Endothelial cell of umbilical vein (primary cell): Measurements from ENCODE around the gene VAV3. TPM values are rescaled to one million over a fixed set of nuclear protein-coding genes. Genes with fewer than 3 reads are reported as not detected.

Experiments used
- BruUV-seq: library from RNA; stranded (reverse); fragments of 400-500 nt; replicated peaks from 2 replicates; lab custom pipeline; 2021; lab: Mats Ljungman, UMichigan
- CTCF ChIA-PET: fragments of 300-600, 350-600 bp; sonication (Branson Sonifier 250); formaldehyde crosslinking; loops from one replicate; lab custom pipeline; 2021; ENCODE audit warnings: antibody characterized with exemption, inconsistent platforms; lab: Charles Lee
- POLR2A ChIA-PET: fragments of 300-600, 350-600 bp; sonication (Branson Sonifier 250); formaldehyde crosslinking; loops from one replicate; lab custom pipeline; 2021; ENCODE audit warnings: antibody characterized with exemption, inconsistent platforms; lab: Charles Lee
- DNase-seq: peaks from one replicate; pipeline ENCODE4 v3.0.0-alpha.2; 2011; ENCODE audit warnings: low read depth, low spot score
- FAIRE-seq: peaks from 2 replicates; lab custom pipeline; 2011; peaks lifted over from hg19 to GRCh38; lab: Jason Lieb, UNC
- H2AFZ ChIP-seq: 2 replicates; pipeline ENCODE4 v1.6.0; 2012; ENCODE audit warnings: low read depth, low read length, control low read depth, inconsistent platforms
- H3K27ac ChIP-seq: 2 replicates; pipeline ENCODE4 v1.5.1; 2011; ENCODE audit warnings: low read depth, mild to moderate bottlenecking, control low read depth, low read length, moderate library complexity; ENCODE audit not compliant: insufficient read depth
- H3K27me3 ChIP-seq, 2 experiments: 2 replicates each; pipeline versions ENCODE4 v1.6.0 to v1.6.1; 2011; ENCODE audit warnings: low read length in 2 of 2, mixed read lengths in 1 of 2; ENCODE audit not compliant: control insufficient read depth in 2 of 2, insufficient read depth in 2 of 2
- H3K36me3 ChIP-seq, 2 experiments: 2 replicates in 1 of 2; 3 replicates in 1 of 2; pipeline ENCODE4 v1.5.1; 2011; ENCODE audit warnings: low read length in 2 of 2, mild to moderate bottlenecking in 1 of 2, moderate library complexity in 1 of 2; ENCODE audit not compliant: control insufficient read depth in 2 of 2, insufficient read depth in 2 of 2; ENCODE audit errors: extremely low read depth in 1 of 2
- H3K4me1 ChIP-seq: 3 replicates; pipeline ENCODE4 v1.5.1; 2011; ENCODE audit warnings: mild to moderate bottlenecking, low read length; ENCODE audit not compliant: control insufficient read depth, insufficient read depth; ENCODE audit errors: extremely low read depth
- H3K4me2 ChIP-seq: 2 replicates; pipeline ENCODE4 v1.6.1; 2011; ENCODE audit warnings: low read length, control low read depth, mixed read lengths; ENCODE audit not compliant: insufficient read depth
- H3K4me3 ChIP-seq, 3 experiments: fragments of 200-600 bp in 1 of 3; sonication (generic), shearing (Covaris generic) in 1 of 3; replicated peaks in 1 of 3; 2 replicates each; pipeline ENCODE4 v1.5.1; 2011 to 2016; ENCODE audit warnings: control low read depth in 3 of 3, low read length in 3 of 3, mild to moderate bottlenecking in 2 of 3, inconsistent platforms in 1 of 3, low read depth in 1 of 3, moderate library complexity in 1 of 3; ENCODE audit not compliant: insufficient read depth in 1 of 3
- H3K79me2 ChIP-seq: 2 replicates; pipeline ENCODE4 v1.6.0; 2012; ENCODE audit warnings: low read length, inconsistent platforms; ENCODE audit not compliant: control insufficient read depth, insufficient read depth
- H3K9ac ChIP-seq: replicated peaks from 2 replicates; pipeline ENCODE3; 2011; ENCODE audit warnings: low read length, control low read depth; ENCODE audit not compliant: insufficient read depth; ENCODE audit errors: extremely low read depth
- H3K9me1 ChIP-seq: replicated peaks from 3 replicates; pipeline ENCODE4 v1.6.0; 2011; ENCODE audit warnings: mild to moderate bottlenecking, low read length; ENCODE audit not compliant: control insufficient read depth, insufficient read depth; ENCODE audit errors: extremely low read depth
- H3K9me3 ChIP-seq: replicated peaks from 2 replicates; pipeline ENCODE4 v1.5.1; 2012; ENCODE audit warnings: low read length, inconsistent platforms; ENCODE audit not compliant: control insufficient read depth, insufficient read depth
- H4K20me1 ChIP-seq: replicated peaks from 2 replicates; pipeline ENCODE3; 2011; ENCODE audit warnings: mild to moderate bottlenecking, low read length; ENCODE audit not compliant: control insufficient read depth, insufficient read depth; ENCODE audit errors: extremely low read depth
- EZH2 ChIP-seq: IDR thresholded peaks from 2 replicates; pipeline ENCODE4 v1.6.1; 2012; ENCODE audit warnings: borderline replicate concordance, low read depth, mild to moderate bottlenecking, moderate library complexity, low read length, inconsistent platforms; ENCODE audit not compliant: severe bottlenecking
- FOS ChIP-seq: IDR thresholded peaks from 2 replicates; pipeline ENCODE4 v1.6.1; 2011; ENCODE audit warnings: mild to moderate bottlenecking, low read length, moderate library complexity, borderline replicate concordance; ENCODE audit not compliant: insufficient read depth
- GATA2 ChIP-seq: IDR thresholded peaks from 2 replicates; pipeline ENCODE4 v1.7.0; 2011; ENCODE audit warnings: low read depth, mild to moderate bottlenecking, moderate library complexity, mixed read lengths, low read length; ENCODE audit not compliant: insufficient read length, insufficient read depth
- JUN ChIP-seq: IDR thresholded peaks from 2 replicates; pipeline ENCODE4 v1.6.1; 2011; ENCODE audit warnings: borderline replicate concordance, low read depth; ENCODE audit not compliant: insufficient read length, insufficient read depth
- MYC ChIP-seq: IDR thresholded peaks from one replicate; pipeline ENCODE4 v1.6.1; 2011; ENCODE audit warnings: mild to moderate bottlenecking, low read depth, low read length
- POLR2A ChIP-seq: IDR thresholded peaks from 2 replicates; pipeline ENCODE4 v1.6.1; 2012; ENCODE audit warnings: low read depth, mild to moderate bottlenecking, control low read depth, low read length
- POLR2AphosphoS5 ChIP-seq: IDR thresholded peaks from 2 replicates; pipeline ENCODE4 v1.6.1; 2012; ENCODE audit warnings: low read depth, mild to moderate bottlenecking, control low read depth, low read length, moderate library complexity; ENCODE audit not compliant: insufficient read depth
- dilution Hi-C: fragments of 300-500 bp; cut with MboI; formaldehyde crosslinking; loops from one replicate; pipeline ENCODE4 v1.15.0; 2019; ENCODE audit warnings: low sequenced_read_pairs; ENCODE audit not compliant: extremely low pct_ligation_motif_present
- intact Hi-C: fragments of 100-400 bp; cut with micrococcal nuclease; formaldehyde crosslinking; loops from one replicate; pipeline ENCODE4 v1.10.0; 2022
- polyA plus RNA-seq, 4 experiments: library from polyadenylated mRNA; depleted of rRNA in 3 of 4; stranded (reverse) in 3 of 4; unstranded in 1 of 4; fragments of >200 nt; gene quantifications; 2 replicates each; pipeline versions ENCODE4 v1.2.1 to v1.2.3, GENCODE V29; 2011 to 2012; ENCODE audit warnings: missing spikeins in 1 of 4
- total RNA-seq: library from RNA; stranded (reverse); gene quantifications from 2 replicates; pipeline ENCODE4 v1.2.3, GENCODE V29; 2021
- TF ChIP-seq, protein P1 (sequence below): IDR thresholded peaks from 2 replicates; pipeline ENCODE4 v1.6.1; 2011; ENCODE audit not compliant: insufficient read depth, insufficient read length
- TF ChIP-seq, protein P2 (sequence below), 2 donors: IDR thresholded peaks; 1 replicate in 1 of 2; 2 replicates in 1 of 2; pipeline ENCODE4 v1.5.1; 2011; ENCODE audit warnings: low read length in 2 of 2, mild to moderate bottlenecking in 2 of 2, moderate library complexity in 2 of 2, control low read depth in 1 of 2, inconsistent platforms in 1 of 2, low read depth in 1 of 2; ENCODE audit not compliant: insufficient read depth in 1 of 2; ENCODE audit errors: extremely low read depth in 1 of 2

Gene VAV3
- total and polyA plus RNA-seq, 2 donors (not counting 3 experiments of a cell fraction or from before 2014, with no cell fraction given), result 0.18 to 1.5 TPM

- TF ChIP-seq JUN (no peak), MYC (no peak), FOS (no peak), POLR2AphosphoS5 (no peak), EZH2 (no peak)
- TF ChIP-seq, protein P1, sequence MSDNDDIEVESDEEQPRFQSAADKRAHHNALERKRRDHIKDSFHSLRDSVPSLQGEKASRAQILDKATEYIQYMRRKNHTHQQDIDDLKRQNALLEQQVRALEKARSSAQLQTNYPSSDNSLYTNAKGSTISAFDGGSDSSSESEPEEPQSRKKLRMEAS, result no peak
- ChIA-PET POLR2A (no interaction called here), CTCF (no interaction called here)
- intact Hi-C loops, result loop anchor here (2.0 kb wide), 1 partner anchor 41 kb away; no protein-coding TSS in a partner anchor
- no peaks in the 10 kb centered on the region for H3K9me1 ChIP-seq
- no peaks in the 10 kb centered on the region for H4K20me1 ChIP-seq
- no peaks in the 10 kb centered on the region for H3K9me3 ChIP-seq
- H3K4me1 ChIP-seq, result no peaks in the 10 kb centered on the region
- no peak overlapping the region for H2AFZ ChIP-seq
- no peak overlapping the region for H3K4me2 ChIP-seq
- dilution Hi-C loops, result no loop called here
- BruUV-seq, result no TSS peak
- H3K27me3 ChIP-seq, result no peaks in the 10 kb centered on the region
- FAIRE-seq, result no peak
- H3K27ac ChIP-seq, result no peak overlapping the region
- H3K4me3 ChIP-seq, result no peak overlapping the region
- no peak for DNase-seq
- H3K79me2 ChIP-seq, result no peaks in the 10 kb centered on the region
- H3K36me3 ChIP-seq, result no peaks in the 10 kb centered on the region
- H3K9ac ChIP-seq, result no peak overlapping the region
Measured at GRCh38 chr1:107895403-107896191, 69.4 kb downstream of the VAV3 start.

DNA sequence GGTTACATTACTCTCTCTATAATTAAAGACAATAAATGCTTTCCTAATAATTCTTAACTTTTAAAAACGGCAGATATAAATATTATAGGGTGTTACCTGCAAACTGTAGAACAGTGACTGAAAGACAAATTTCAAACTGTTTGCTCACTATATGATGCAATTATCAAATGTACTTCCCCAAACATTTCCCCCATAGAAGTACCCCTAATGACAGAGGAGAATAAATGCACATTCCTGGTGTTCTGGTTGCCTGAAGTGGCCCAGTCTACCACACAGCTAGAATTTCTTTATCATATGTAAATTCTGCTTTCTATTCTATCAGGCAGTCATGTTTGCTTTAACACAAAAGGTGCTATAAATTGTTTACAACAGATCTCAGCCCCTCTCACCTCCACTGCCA lies 70.4 kb downstream of the VAV3 start:
- no peaks in the 10 kb centered on the region for H3K4me1 ChIP-seq
- H3K9me1 ChIP-seq, result no peaks in the 10 kb centered on the region
- intact Hi-C loops (no loop called here), dilution Hi-C loops (no loop called here)
- POLR2A ChIA-PET, result no interaction called here
- no peaks in the 10 kb centered on the region for H3K79me2 ChIP-seq
- no peaks in the 10 kb centered on the region for H3K9me3 ChIP-seq
- no peak for DNase-seq
- H4K20me1 ChIP-seq, result no peaks in the 10 kb centered on the region
- H3K27ac ChIP-seq, result no peak overlapping the region
- CTCF ChIA-PET, result no interaction called here
- no peaks in the 10 kb centered on the region for H3K36me3 ChIP-seq
- H2AFZ ChIP-seq, result no peak overlapping the region
- BruUV-seq, result no TSS peak
- no peak overlapping the region for H3K4me2 ChIP-seq
- H3K27me3 ChIP-seq, result no peaks in the 10 kb centered on the region
- no peak overlapping the region for H3K4me3 ChIP-seq
- no peak for TF ChIP-seq GATA2
- no peak for TF ChIP-seq POLR2A
- TF ChIP-seq POLR2AphosphoS5, result no peak
- no peak for TF ChIP-seq MYC
- no peak for TF ChIP-seq EZH2
- TF ChIP-seq, protein P2, sequence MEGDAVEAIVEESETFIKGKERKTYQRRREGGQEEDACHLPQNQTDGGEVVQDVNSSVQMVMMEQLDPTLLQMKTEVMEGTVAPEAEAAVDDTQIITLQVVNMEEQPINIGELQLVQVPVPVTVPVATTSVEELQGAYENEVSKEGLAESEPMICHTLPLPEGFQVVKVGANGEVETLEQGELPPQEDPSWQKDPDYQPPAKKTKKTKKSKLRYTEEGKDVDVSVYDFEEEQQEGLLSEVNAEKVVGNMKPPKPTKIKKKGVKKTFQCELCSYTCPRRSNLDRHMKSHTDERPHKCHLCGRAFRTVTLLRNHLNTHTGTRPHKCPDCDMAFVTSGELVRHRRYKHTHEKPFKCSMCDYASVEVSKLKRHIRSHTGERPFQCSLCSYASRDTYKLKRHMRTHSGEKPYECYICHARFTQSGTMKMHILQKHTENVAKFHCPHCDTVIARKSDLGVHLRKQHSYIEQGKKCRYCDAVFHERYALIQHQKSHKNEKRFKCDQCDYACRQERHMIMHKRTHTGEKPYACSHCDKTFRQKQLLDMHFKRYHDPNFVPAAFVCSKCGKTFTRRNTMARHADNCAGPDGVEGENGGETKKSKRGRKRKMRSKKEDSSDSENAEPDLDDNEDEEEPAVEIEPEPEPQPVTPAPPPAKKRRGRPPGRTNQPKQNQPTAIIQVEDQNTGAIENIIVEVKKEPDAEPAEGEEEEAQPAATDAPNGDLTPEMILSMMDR (IDR thresholded peaks at IDR 0.05; ENCODE audit: extremely low read depth in 1 of 2, insufficient read depth in 1 of 2, low read depth in 1 of 2, low read length in 2 of 2), result no peak
- no peak for FAIRE-seq
- H3K9ac ChIP-seq, result no peak overlapping the region
